HEK293 (cell line): Measurements from ENCODE around the gene PSMC3.

Experiments
- CTCF ChIA-PET: fragments of 350-600 bp; formaldehyde crosslinking; extraction: SDS; loops from one replicate; lab custom pipeline; 2021; ENCODE audit warnings: antibody characterized with exemption; lab: Yijun Ruan, JAX
- POLR2A ChIA-PET: fragments of 300-600 bp; formaldehyde crosslinking; extraction: SDS; loops from one replicate; lab custom pipeline; 2020; ENCODE audit warnings: antibody characterized with exemption, inconsistent platforms; lab: Yijun Ruan, JAX
- H3K27ac ChIP-seq: fragments of 200-500 bp; sonication (Bioruptor generic); 2 replicates; pipeline ENCODE4 v1.5.1; 2014; ENCODE audit warnings: low read depth, low read length, control low read depth, inconsistent platforms; ENCODE audit errors: extremely low read depth
- H3K36me3 ChIP-seq, 2 experiments: fragments of 200-500 bp in 1 of 2; sonication (Bioruptor generic) in 1 of 2; 1 replicate in 1 of 2; 2 replicates in 1 of 2; pipeline ENCODE4 v1.5.1; 2014 to 2017; ENCODE audit warnings: inconsistent platforms in 2 of 2, low read length in 2 of 2; ENCODE audit not compliant: control insufficient read depth in 2 of 2, insufficient read depth in 1 of 2
- H3K4me1 ChIP-seq: fragments of 200-500 bp; sonication (Bioruptor generic); 2 replicates; pipeline ENCODE4 v1.5.1; 2014; ENCODE audit warnings: mild to moderate bottlenecking, low read length, inconsistent platforms; ENCODE audit not compliant: control insufficient read depth, insufficient read depth
- H3K4me3 ChIP-seq: 2 replicates; pipeline ENCODE4 v1.5.1; 2011; ENCODE audit warnings: low read depth, mild to moderate bottlenecking, control low read depth, low read length, moderate library complexity
- H3K9me3 ChIP-seq: fragments of 200-500 bp; sonication (Bioruptor generic); 2 replicates; pipeline ENCODE4 v1.5.1; 2014; ENCODE audit warnings: low read depth, low read length, inconsistent platforms; ENCODE audit not compliant: control insufficient read depth, insufficient read depth
- EGR2 ChIP-seq: fragments of 450-650 bp; formaldehyde crosslinking; IDR thresholded peaks from 2 replicates; pipeline ENCODE4 v1.5.1; 2016; ENCODE audit warnings: low read depth, missing biosample characterization, missing genetic modification characterization
- HOXA7 ChIP-seq: sonication (generic); formaldehyde crosslinking; IDR thresholded peaks from 2 replicates; pipeline ENCODE4 v1.8.1; 2022; ENCODE audit warnings: missing genetic modification reagents, borderline replicate concordance
- WT1 ChIP-seq: fragments of 450-650 bp; formaldehyde crosslinking; IDR thresholded peaks from 2 replicates; pipeline ENCODE4 v1.5.1; 2016; ENCODE audit warnings: missing biosample characterization, missing genetic modification characterization
- ZBTB26 ChIP-seq: fragments of 450-650 bp; formaldehyde crosslinking; optimal IDR thresholded peaks from 2 replicates; pipeline ENCODE3; 2016; ENCODE audit warnings: missing biosample characterization, mild to moderate bottlenecking, missing genetic modification characterization
- ZBTB49 ChIP-seq: fragments of 450-650 bp; formaldehyde crosslinking; IDR thresholded peaks from 2 replicates; pipeline ENCODE4 v1.5.1; 2016; ENCODE audit warnings: missing biosample characterization, missing genetic modification characterization, low read depth
- ZFHX2 ChIP-seq: fragments of 450-650 bp; formaldehyde crosslinking; conservative IDR thresholded peaks from 2 replicates; pipeline ENCODE4 v1.5.1; 2016; ENCODE audit warnings: missing biosample characterization, missing genetic modification characterization
- ZFP69B ChIP-seq: fragments of 450-650 bp; formaldehyde crosslinking; IDR thresholded peaks from 2 replicates; pipeline ENCODE4 v1.5.1; 2016; ENCODE audit warnings: missing biosample characterization, missing genetic modification characterization
- ZNF23 ChIP-seq: fragments of 450-650 bp; formaldehyde crosslinking; IDR thresholded peaks from 2 replicates; pipeline ENCODE4 v1.5.1; 2016; ENCODE audit warnings: missing biosample characterization, missing genetic modification characterization, borderline replicate concordance
- ZNF274 ChIP-seq, 2 experiments: fragments of 200-500 bp in 1 of 2; fragments of 450-650 bp in 1 of 2; sonication (Bioruptor generic) in 1 of 2; formaldehyde crosslinking in 1 of 2; IDR thresholded peaks; 2 replicates each; pipeline versions ENCODE4 v1.5.1 to v1.6.1; 2014 to 2016; ENCODE audit warnings: borderline replicate concordance in 1 of 2, inconsistent platforms in 1 of 2, low read length in 1 of 2, missing biosample characterization in 1 of 2, missing genetic modification characterization in 1 of 2
- ZNF302 ChIP-seq: fragments of 450-650 bp; formaldehyde crosslinking; IDR thresholded peaks from 2 replicates; pipeline ENCODE4 v1.5.1; 2016; ENCODE audit warnings: missing biosample characterization, missing genetic modification characterization, low read depth
- ZNF311 ChIP-seq: fragments of 450-650 bp; formaldehyde crosslinking; IDR thresholded peaks from 2 replicates; pipeline ENCODE4 v1.5.1; 2017; ENCODE audit warnings: missing biosample characterization, missing genetic modification characterization, borderline replicate concordance
- ZNF37A ChIP-seq: fragments of 450-650 bp; IDR thresholded peaks from 2 replicates; pipeline ENCODE4 v1.5.1; 2018; ENCODE audit warnings: missing biosample characterization, missing genetic modification characterization
- ZNF449 ChIP-seq: fragments of 450-650 bp; formaldehyde crosslinking; IDR thresholded peaks from 2 replicates; pipeline ENCODE4 v1.5.1; 2017; ENCODE audit warnings: missing biosample characterization, mild to moderate bottlenecking, missing genetic modification characterization, moderate library complexity
- ZNF560 ChIP-seq: fragments of 450-650 bp; formaldehyde crosslinking; IDR thresholded peaks from 2 replicates; pipeline ENCODE4 v1.5.1; 2017; ENCODE audit warnings: missing biosample characterization, missing genetic modification characterization, borderline replicate concordance
- ZNF704 ChIP-seq: fragments of 450-650 bp; formaldehyde crosslinking; IDR thresholded peaks from 2 replicates; pipeline ENCODE4 v1.5.1; 2016; ENCODE audit warnings: missing biosample characterization, missing genetic modification characterization

Gene PSMC3

GRCh38 chr11:47418454-47419259 is 7.6 kb downstream of the PSMC3 start:
- ChIA-PET POLR2A (no interaction called here), CTCF (no interaction called here)
- H3K4me3 ChIP-seq, result no peak overlapping the region
- peak; percentile 48 for TF ChIP-seq ZFHX2 (tag by site-specific recombination)
- no peak for TF ChIP-seq ZNF23 (tag by site-specific recombination)
- 0 out of 2 replicates have a peak, but pooled peaks have one; percentile 28 for TF ChIP-seq ZFP69B (tag by site-specific recombination)
- peak; percentile 27; the same call in 1 of the 2 replicates for TF ChIP-seq EGR2 (tag by site-specific recombination)
- peaks cover 6 to 84% of the 10 kb centered on the region in 2 experiments; a peak in 2 of 3 replicates for H3K36me3 ChIP-seq
- no peaks in the 10 kb centered on the region for H3K9me3 ChIP-seq
- H3K27ac ChIP-seq, result no peak overlapping the region
- no peaks in the 10 kb centered on the region for H3K4me1 ChIP-seq

GRCh38 chr11:47417712-47418111 is 8.5 kb downstream of the PSMC3 start:
- TF ChIP-seq ZNF560 (tag by site-specific recombination) (no peak), ZBTB26 (tag by site-specific recombination) (no peak), ZNF274 (IDR thresholded peaks at IDR 0.05; ENCODE audit: low read length) (no peak), ZNF274 (tag by site-specific recombination; IDR thresholded peaks at IDR 0.05; ENCODE audit: borderline replicate concordance) (no peak), ZNF704 (tag by site-specific recombination) (no peak), ZNF37A (tag by site-specific recombination) (no peak), EGR2 (tag by site-specific recombination) (no peak), ZBTB49 (tag by site-specific recombination) (no peak), HOXA7 (CRISPR knock-in tag) (no peak), ZNF449 (tag by site-specific recombination) (no peak), ZNF311 (tag by site-specific recombination) (no peak), WT1 (tag by site-specific recombination) (no peak), ZNF302 (no peak)

More at GRCh38 chr11:47417712-47418111, 8.5 kb downstream of the PSMC3 start:
- ChIA-PET POLR2A (interaction anchor here (0.8 to 1.5 kb wide), 2 partner anchors 8 to 9 kb away, joined by 3 to 5 read pairs; partner anchors contain the start of gene PSMC3), CTCF (interaction anchor here (1.0 to 2.0 kb wide), 3 partner anchors 36 to 120 kb away, joined by 3 to 5 read pairs (median 4); no protein-coding TSS in a partner anchor)
- Histone ChIP-seq H3K4me3 (no peak overlapping the region), H3K36me3 (peaks cover 0 to 80% of the 10 kb centered on the region in 2 experiments; a peak in 2 of 3 replicates), H3K9me3 (no peaks in the 10 kb centered on the region), H3K4me1 (no peaks in the 10 kb centered on the region), H3K27ac (no peak overlapping the region)
